ENCODE data around the gene NUDT17. TPM values are rescaled to one million over a fixed set of nuclear protein-coding genes. Genes with fewer than 3 reads are reported as not detected.
A peak's percentile ranks its signal among the peaks of the same experiment; 100 is the strongest.

NUDT17 gene
- total and polyA plus RNA-seq, 9 of the 15 experiments (the other 6 are each of a cell fraction or from before 2014, with no cell fraction given), result 2.1 to 10.0 (median 6.1) TPM

DNA sequence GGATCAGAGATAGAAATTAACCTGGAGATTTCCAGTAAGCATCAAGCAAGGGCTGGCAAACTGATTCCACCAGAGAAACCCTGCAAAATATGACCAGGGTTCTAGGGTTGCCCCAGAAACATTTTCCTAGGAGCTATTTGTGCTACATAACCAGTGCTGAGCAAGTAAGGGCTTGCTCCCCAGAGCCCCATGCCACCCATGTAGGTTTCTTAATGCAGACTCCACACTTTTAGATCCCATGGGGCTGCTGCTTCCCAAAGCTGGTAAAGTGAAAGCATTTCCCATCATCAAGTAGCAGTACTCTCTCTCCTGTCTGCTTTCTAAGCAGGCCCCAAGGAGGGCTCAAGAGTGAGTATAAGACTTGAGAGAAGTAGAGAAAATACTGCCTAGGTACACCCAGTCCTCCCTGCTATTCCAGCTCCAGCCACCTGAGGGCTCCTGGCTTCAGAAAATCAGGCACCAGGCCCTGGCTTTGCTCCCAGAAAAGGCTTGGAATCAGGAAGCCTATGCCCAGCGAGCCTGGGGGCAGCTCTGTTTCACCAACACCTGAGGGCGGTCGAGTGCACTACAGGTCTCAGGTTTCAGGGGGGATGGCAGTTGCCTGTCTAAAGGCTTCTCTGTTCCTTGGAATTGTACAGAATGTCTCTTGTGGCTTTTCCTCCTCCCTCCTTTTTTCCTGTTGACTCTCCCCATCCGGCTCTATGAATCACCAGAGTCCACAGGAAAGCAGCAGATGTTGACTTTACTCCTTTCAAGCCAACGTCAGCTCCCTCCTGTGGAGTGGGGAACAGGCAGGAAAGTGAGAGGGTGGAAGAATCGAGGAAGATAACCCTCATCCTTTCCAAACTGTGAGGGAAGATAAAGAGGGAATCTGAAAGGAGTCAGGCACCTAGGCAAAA, 46.4 kb downstream of the NUDT17 start (continued):
- no peak for TF ChIP-seq ZNF696 (CRISPR knock-in tag; conservative IDR thresholded peaks at IDR 0.05)
- TF ChIP-seq, protein P1, sequence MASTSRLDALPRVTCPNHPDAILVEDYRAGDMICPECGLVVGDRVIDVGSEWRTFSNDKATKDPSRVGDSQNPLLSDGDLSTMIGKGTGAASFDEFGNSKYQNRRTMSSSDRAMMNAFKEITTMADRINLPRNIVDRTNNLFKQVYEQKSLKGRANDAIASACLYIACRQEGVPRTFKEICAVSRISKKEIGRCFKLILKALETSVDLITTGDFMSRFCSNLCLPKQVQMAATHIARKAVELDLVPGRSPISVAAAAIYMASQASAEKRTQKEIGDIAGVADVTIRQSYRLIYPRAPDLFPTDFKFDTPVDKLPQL (IDR thresholded peaks at IDR 0.05; ENCODE audit: extremely low read depth, insufficient read length), result no peak
- 0 out of 2 replicates have a peak, but pooled peaks have one; percentile 52 for TF ChIP-seq XRCC5 (IDR thresholded peaks at IDR 0.05; ENCODE audit: low read depth, low read length)
- TF ChIP-seq CBX3 (IDR thresholded peaks at IDR 0.05; ENCODE audit: borderline replicate concordance in 1 of 2, low read length in 2 of 2), result no peak
- no peak for TF ChIP-seq KDM4B (IDR thresholded peaks at IDR 0.05; ENCODE audit: borderline replicate concordance in 2 of 2, low read depth in 1 of 2)
- TF ChIP-seq KAT7 (CRISPR knock-in tag; IDR thresholded peaks at IDR 0.05; ENCODE audit: borderline replicate concordance), result no peak
- no peak for TF ChIP-seq FOXP1 (CRISPR knock-in tag; IDR thresholded peaks at IDR 0.05)
- TF ChIP-seq, protein P2, sequence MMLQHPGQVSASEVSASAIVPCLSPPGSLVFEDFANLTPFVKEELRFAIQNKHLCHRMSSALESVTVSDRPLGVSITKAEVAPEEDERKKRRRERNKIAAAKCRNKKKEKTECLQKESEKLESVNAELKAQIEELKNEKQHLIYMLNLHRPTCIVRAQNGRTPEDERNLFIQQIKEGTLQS (IDR thresholded peaks at IDR 0.05), result peak; percentile 60; the same call in 1 of the 2 replicates
- TF ChIP-seq, protein P2 (CRISPR knock-in tag; conservative IDR thresholded peaks at IDR 0.05), result no peak
- TF ChIP-seq LCOR (CRISPR knock-in tag; IDR thresholded peaks at IDR 0.05), result no peak
- TF ChIP-seq, protein P3, sequence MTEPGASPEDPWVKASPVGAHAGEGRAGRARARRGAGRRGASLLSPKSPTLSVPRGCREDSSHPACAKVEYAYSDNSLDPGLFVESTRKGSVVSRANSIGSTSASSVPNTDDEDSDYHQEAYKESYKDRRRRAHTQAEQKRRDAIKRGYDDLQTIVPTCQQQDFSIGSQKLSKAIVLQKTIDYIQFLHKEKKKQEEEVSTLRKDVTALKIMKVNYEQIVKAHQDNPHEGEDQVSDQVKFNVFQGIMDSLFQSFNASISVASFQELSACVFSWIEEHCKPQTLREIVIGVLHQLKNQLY (CRISPR knock-in tag; conservative IDR thresholded peaks at IDR 0.05), result no peak
- TF ChIP-seq, protein P4, sequence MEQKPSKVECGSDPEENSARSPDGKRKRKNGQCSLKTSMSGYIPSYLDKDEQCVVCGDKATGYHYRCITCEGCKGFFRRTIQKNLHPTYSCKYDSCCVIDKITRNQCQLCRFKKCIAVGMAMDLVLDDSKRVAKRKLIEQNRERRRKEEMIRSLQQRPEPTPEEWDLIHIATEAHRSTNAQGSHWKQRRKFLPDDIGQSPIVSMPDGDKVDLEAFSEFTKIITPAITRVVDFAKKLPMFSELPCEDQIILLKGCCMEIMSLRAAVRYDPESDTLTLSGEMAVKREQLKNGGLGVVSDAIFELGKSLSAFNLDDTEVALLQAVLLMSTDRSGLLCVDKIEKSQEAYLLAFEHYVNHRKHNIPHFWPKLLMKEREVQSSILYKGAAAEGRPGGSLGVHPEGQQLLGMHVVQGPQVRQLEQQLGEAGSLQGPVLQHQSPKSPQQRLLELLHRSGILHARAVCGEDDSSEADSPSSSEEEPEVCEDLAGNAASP (IDR thresholded peaks at IDR 0.05), result no peak
- TF ChIP-seq, protein P5, sequence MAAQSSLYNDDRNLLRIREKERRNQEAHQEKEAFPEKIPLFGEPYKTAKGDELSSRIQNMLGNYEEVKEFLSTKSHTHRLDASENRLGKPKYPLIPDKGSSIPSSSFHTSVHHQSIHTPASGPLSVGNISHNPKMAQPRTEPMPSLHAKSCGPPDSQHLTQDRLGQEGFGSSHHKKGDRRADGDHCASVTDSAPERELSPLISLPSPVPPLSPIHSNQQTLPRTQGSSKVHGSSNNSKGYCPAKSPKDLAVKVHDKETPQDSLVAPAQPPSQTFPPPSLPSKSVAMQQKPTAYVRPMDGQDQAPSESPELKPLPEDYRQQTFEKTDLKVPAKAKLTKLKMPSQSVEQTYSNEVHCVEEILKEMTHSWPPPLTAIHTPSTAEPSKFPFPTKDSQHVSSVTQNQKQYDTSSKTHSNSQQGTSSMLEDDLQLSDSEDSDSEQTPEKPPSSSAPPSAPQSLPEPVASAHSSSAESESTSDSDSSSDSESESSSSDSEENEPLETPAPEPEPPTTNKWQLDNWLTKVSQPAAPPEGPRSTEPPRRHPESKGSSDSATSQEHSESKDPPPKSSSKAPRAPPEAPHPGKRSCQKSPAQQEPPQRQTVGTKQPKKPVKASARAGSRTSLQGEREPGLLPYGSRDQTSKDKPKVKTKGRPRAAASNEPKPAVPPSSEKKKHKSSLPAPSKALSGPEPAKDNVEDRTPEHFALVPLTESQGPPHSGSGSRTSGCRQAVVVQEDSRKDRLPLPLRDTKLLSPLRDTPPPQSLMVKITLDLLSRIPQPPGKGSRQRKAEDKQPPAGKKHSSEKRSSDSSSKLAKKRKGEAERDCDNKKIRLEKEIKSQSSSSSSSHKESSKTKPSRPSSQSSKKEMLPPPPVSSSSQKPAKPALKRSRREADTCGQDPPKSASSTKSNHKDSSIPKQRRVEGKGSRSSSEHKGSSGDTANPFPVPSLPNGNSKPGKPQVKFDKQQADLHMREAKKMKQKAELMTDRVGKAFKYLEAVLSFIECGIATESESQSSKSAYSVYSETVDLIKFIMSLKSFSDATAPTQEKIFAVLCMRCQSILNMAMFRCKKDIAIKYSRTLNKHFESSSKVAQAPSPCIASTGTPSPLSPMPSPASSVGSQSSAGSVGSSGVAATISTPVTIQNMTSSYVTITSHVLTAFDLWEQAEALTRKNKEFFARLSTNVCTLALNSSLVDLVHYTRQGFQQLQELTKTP (IDR thresholded peaks at IDR 0.05; ENCODE audit: low read depth in 1 of 2, partially characterized antibody in 2 of 2), result no peak
- no peak for TF ChIP-seq POU5F1 (IDR thresholded peaks at IDR 0.05; ENCODE audit: borderline replicate concordance, low read depth, low read length, partially characterized antibody)
- TF ChIP-seq, protein P6, sequence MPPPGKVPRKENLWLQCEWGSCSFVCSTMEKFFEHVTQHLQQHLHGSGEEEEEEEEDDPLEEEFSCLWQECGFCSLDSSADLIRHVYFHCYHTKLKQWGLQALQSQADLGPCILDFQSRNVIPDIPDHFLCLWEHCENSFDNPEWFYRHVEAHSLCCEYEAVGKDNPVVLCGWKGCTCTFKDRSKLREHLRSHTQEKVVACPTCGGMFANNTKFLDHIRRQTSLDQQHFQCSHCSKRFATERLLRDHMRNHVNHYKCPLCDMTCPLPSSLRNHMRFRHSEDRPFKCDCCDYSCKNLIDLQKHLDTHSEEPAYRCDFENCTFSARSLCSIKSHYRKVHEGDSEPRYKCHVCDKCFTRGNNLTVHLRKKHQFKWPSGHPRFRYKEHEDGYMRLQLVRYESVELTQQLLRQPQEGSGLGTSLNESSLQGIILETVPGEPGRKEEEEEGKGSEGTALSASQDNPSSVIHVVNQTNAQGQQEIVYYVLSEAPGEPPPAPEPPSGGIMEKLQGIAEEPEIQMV (tag; conservative IDR thresholded peaks at IDR 0.05; ENCODE audit: low read depth), result no peak
